GM21447 (cell line): ENCODE data around the gene IFNG.

ENCODE experiments used
- ATAC-seq: cut with Tn5 transposase; IDR thresholded peaks from one replicate; pipeline ENCODE4 v1.9.1; 2021; ENCODE audit not compliant: unreplicated experiment

The IFNG gene

DNA sequence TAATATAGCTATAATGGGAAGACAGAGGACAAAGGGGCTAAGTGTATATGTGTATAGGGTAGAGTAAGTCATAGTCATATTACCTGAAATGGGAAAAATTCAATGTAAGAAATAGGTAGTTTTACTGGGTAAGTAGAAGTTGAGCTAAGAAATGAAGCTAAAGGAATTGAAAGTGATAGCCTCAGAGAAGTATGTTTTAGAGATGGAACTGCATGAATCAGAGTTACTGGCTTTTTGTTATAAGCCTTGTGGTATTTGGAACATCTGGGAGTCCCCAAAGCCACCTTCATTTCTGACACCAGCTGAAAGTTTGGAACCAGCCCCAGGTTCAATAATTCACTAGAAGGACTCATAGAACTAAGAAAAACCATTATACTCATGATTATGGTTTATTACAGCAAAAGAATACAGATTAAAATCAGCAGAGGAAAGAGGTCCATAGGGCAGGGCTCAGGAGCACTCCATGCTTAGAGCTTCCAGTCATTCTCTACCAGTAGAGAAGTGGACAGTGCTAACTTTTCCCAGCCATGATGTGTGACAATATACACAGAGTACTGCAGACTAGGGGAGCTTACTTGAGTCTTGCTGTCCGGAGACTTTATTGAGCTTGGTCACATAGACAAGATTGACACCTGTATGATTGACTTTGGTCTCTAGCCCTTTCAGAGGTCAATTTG, 9.8 kb upstream of the IFNG start:
- no peak for ATAC-seq

DNA sequence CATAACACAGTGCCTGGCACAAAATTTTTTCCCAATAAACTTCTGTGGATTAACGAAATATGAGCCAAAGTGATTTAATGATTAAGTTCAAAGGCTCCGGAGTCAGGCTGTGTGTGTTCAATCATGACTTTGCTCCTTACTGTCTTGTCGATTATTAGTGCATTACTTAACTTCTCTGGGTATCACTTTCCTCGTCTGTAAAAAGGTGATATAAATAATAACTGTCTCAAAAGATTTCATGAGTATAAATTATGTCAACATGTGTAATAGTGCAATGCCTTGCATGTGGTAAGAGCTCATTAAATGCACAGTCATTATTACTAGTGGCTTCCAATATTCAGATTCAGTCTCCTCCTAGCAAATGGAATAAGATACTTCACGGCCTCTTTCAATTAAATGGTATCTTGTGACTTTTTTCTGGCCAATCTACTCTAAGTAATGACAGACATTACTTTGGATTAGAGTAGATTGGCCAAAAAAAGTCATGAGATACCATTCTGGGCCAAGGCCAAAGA, 6.8 kb upstream of the IFNG start:
- no peak for ATAC-seq

DNA sequence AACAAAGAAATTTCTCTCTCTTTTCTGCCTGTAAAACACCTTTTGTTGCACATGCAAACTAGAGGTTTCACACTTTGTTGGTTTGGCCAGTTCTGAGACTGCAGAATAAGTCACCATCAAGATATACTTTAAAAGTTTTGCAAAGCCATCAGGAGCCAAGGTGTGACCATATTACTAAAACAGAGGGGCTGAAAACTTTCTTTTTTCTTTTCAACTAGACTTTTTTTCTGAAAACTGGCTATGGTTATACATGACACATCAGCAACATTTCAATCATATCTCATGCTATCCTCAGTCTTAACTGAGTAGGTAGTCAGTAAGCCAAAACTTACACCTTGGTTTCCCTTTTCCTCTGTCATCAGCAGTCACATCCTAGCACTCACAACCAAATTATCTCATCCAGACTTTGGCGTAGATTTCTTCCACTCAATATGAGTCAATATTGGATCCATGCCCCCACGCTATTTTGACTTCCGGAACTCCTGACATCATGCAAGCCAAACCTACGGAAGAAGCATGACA, 4.1 kb upstream of the IFNG start:
- peak; percentile 78 for ATAC-seq

DNA sequence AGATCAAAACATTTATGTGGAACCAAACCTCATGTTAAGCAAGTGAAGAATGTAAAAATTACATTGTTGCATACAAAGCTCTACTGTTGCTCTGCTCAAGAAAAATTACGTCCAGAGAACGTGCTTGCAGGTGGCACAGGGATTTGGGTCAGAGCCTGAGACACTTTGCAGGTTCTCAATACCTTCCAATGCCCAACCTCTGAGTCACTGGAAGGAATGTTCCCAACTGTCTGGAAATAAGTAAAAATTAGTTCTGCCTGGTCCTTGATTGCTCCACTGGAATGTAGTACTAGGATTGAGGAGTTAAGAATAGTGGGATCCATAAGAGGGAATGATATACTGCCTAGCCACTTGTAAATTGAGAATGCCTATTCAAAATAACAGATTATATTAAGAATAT, 2.8 kb upstream of the IFNG start:
- no peak for ATAC-seq

DNA sequence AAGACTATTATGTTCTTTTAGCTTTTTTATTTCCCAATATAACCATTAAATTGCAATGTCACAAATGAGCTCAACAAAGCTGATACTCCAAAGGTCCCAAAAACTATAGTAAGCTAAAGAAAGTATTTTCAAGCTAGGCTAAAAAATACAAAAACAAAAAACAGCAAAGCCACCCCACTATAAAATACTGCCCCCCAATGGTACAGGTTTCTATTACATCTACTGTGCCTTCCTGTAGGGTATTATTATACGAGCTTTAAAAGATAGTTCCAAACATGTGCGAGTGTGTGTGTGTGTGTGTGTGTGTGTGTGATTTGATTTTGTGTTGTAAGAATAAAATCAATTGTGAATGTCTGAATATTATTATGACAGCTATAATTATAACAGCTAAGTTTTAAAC, 1.1 kb downstream of the IFNG start:
- no peak for ATAC-seq

DNA sequence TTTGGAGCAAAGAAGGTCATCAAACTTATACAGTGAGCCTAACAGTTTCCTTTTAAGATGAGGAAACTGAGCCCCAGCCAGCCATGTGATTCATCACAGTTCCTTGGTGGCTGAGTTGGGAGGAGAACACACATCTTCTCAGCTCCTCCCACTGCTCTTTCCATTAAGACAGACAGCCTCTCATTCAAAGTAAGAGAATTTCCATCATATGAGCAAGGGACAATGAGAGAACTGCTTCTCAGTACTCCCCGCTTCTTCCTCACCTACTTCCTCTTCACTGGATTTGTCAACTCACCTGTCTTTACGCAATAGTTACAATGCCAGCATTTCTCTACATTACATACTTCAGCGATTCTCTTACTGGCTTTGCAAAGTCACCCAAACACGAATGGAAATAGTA, 2.2 kb downstream of the IFNG start:
- no peak for ATAC-seq

DNA sequence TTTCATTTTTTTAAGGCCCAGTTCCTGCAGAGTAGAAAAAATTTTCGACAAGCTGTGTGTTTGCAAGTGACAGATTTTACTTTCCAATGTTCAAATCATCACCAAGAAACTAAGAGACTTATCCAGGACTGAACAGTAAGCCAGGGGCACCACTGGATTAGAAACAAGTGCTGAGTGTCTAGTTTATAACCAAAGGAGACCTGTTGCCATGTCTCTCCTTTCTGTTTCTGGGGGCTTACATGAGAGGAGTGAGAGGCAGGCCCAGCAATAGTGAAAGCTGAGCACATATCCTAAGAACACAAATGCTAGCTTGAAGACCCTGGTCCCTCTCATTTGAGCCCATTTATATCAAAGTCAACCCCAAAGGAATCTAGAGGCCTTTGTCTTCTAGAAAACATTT, 2.9 kb downstream of the IFNG start:
- ATAC-seq, result no peak

DNA sequence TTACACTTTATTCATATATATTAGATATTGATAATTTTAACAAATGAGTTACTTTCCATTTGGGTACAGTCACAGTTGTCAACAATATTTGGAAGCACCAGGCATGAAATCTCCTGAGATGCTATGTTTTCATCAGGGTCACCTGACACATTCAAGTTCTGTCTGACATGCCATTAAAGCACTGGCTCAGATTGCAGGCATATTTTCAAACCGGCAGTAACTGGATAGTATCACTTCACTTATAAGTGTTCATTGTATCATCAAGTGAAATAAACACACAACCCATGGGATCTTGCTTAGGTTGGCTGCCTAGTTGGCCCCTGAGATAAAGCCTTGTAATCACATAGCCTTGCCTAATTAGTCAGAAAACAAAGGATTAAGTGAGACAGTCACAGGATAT, 4.8 kb downstream of the IFNG start:
- no peak for ATAC-seq

DNA sequence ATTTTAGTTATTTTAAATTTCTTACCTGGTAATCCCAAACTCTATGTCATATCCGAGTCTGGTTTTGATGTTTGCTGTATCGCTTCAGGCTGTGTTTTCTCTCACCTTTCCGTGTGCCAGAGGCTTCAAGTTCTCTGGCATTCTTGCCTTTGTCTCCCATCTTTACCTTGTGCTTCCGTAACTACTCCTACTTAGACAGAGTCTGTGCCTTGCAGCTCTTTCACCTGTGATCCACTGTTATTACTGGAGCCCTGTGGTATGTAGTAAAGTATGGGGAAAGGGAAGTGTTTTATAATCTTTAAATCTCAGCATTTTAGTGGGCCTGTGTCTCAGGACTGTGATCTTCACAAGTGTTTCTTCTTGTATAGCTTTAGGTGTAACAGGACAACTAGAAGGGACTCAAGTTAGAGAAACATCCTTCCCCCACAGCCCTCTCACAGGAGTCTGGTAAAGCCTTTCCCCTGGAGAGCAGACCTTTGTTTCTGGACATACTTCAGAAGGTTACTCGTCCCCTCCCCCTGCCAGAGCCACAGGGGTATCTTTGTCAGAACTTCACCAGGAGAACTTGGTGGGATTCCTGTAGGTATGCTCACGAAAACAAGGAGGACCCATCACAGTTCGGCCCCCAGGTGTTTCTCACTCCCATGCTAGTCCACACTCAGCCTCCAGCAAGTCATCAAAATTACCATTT, 11.1 kb downstream of the IFNG start:
- no peak for ATAC-seq

DNA sequence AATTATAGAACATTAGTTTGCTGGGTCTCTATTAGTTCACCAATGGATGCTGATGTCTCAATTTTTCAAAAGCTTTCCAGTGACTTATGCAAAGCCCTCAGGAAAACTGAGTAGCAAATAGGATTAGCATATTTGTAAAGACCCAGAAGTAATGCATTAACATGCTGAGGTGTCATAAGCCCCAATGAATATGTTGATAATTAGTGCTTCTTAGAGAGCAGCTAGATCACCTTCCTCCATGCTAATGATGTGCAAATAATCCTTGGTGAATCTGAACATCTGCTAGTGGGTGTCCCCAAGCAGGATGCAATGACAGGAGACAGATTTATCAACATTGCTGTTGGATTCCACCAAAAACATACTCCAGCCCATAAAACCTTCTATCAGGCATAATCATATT, 19.0 kb downstream of the IFNG start:
- no peak for ATAC-seq

DNA sequence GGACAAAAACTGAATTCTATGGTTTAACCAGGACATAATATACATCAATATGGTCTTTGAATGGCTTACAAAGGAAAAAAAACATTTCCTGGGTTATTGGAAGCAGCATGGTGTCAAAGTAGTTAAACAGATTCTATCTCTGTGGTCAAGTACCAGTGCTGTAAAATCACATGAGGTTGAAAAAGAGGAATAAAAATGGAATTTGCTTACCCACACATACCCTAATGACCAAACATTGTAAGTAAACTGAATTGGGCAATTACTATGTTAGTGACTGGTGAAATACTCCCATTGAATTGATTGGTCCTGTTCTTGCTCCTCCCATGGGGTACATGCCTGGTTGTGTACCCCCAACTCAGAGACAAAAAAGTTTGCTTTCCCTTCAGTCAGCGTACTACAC, 19.6 kb downstream of the IFNG start:
- no peak for ATAC-seq

DNA sequence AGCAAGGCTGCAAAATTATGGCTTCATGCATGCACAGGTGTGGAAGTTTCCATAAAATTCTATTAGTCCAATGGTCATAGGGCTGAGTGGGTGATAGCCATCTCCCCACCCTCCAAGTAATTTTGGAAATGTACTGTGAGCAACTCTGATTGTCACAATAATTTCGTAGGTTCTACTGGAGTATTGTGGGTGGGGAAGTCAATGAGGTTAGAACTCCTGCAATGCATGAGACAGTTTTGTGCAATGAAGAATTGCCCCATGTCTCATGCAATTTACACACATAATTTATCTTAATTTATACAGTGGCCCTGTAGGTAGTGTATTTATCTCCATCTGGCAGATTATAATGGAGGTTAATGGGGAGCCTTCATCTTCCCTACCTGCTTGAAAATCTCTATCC, 20.5 kb downstream of the IFNG start:
- no peak for ATAC-seq

DNA sequence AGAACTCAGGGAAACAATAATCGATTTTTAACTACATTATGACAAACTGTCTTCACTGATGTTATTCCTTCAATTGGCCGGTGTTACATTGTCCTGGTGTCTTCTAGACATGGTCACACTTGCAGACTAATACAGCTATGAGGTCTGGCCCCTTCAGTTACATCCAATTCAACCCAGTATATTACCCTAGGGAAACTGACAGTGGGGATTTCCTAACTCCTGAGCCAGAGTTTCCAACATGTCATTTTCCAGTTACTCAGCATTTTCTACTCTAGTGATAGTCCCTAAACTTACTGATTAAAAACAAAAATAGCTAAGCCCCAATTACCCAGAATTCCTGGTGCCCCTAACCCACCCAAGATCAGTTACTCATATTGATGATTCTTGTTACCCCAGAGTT, 21.1 kb downstream of the IFNG start:
- no peak for ATAC-seq

DNA sequence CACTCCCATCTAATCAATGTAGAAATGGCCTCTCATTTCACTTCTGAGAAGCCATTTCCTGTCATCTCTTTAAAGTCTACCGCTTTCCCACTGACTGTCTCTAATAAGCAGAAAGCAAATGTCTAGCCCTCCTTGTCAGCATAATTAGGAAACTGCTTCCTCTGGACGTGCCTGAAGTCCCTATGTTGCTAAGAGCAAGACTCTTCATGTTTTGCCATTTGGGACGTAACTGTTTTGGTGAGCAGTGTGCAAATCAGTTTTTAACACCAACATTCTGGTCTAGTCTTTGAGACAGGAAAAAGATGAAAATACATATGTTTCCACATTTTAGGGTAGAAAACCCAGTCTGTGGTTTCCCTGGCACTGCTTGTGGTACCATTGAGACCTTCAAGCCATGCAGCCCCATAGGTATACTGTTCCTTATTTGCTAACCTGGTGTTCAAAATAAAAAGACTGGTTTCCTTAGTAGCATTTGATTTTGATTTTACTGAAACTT, 22.2 kb downstream of the IFNG start:
- ATAC-seq, result no peak

DNA sequence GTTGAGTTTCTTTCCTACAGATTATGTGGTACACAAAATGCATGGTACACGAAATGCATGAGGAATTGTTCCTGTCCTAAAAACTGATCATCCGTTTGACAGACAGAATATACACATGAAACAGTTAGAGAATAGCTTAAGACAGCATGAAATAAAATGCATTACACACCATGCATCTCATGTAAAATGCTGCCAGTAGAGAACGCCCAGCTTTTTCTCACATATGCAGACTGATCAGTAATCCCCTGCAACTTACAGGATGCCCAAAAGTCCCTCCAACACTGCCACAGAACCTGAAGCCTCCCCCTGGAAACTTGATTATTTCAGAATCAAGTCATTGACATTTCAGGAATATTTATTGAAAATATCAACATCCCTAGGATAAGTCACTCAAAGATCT, 24.0 kb downstream of the IFNG start:
- no peak for ATAC-seq

DNA sequence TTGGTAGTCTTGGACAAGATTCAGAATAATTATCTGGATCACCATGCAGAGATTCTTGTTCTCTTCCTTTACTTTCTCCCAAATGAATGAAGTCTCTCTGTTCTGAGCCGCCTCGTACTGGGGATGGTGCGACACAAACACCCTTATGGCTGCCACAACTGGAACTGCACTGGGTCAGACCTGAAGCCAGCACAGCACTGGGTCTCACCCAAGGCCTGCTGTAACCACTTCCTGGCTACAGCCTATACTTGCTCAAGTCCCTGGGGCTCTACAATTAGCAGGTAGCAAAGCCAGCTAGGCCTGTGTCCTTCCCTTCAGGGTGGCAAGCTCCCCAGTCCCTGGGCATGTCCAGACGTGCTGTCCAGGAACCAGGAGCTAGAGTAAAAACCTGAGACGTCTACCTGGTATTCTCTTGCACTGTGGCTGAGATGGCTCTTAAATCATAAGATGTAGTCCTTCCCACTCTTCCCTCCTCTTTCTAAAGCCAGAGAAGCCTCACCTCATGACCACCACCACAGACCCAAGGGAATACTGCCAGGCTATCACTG, 27.6 kb downstream of the IFNG start:
- no peak for ATAC-seq

DNA sequence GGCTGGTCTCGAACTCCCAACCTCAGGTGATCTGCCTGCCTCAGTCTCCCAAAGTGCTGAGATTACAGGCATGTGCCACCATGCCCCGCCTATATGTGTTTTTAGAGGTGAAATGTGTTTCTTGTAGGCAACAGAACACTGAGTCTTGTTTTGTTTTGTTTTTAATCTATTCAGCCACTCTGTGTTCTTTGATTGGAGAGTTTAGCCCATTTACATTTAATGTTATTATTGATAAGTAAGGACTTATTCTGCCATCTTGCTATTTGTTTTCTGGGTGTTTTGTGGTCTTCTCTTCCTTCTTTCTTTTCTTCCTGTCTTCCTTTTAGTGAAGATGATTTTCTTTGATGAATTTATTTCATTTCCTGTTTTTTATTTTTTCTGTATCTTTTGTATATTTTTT, 29.6 kb downstream of the IFNG start:
- no peak for ATAC-seq

DNA sequence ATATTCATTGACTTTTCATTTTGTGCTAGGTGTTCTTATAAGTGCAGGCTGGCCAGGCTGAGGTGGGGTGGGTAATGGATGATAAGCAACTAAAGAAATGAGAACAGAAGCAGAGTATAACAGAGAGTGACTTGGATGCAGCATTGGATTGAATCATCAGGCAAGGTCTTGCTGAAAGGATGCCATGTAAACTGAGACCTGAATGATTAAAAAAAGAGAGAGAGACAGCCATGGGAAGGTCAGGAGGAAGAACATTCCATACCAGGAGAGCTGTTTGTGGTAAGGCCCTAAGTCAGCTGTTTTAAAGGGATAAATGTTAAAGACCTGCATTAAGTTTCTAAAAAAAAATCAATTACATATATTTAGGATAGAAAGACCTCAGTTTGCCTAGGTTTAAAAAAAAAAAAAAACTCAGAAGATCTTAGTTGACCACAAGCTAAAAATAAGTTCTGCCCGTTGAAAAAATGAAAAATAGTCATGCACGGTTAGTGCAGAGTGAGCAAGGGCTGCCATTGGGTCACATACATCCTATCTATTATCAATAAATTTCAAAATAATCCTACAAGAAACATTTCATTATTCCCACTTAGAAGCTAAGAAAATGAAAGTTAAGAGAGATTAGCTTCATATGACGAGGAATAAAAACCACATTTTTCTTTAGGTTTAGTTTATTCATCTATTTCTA, 37.2 kb downstream of the IFNG start:
- ATAC-seq, result no peak

DNA sequence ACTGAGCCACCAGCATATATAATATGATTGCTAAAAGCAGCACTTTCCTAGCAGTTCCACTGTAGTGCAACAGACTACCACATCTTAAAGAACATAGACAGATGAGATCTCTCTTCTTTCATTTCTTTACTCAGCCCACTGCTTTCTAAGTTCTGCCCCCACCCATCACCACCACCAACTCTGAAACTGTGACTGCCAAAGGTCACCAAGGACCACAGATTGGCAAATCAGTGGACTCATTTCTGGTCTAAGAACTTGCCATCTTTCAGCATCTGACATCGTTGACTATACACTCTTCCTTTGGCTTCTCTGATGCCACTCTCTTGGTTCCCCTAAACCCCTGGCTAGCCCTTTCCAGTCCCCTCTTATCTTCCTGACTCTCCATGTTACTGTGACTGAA, 38.4 kb downstream of the IFNG start:
- no peak for ATAC-seq

DNA sequence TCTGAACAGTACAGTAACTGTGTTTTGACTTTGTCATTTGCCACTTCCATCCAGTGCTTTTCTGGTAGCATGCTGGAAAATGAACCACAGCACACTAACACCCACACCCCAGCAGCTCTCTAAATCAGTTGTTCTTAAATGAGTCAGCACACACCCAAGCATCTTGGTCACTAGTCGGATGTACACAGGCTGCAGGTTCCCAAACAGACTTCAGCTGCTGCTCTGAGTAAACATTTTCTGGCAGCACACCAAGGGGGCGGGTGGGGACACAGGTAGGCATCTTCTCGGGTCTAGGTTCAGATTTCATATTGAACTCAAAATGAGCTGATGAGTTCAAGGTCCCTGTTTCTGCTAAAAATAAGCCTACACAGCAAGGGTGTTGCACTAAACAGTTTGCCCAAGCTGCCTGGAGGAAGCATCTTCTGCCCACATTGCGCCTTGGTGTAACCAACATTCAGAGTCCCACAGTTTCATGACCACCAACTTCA, 39.8 kb downstream of the IFNG start:
- ATAC-seq, result peak; percentile 95

DNA sequence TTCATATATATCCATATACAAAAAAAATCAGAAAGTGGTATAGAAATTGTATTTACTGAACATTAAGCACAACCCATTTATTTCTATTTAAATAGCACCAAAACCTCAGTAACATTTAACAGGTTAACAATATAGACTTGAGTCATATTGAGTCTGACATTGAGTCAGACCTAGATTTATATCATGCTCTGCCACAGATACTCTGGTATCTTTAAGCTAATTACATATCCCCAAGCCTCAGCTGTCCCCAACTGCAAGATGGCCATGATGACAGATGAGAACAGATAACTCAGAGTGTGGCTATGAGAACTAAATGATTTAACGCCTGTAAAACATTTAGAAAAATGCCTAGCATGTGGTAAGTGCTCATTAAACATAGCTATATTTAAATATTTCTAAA, 40.3 kb downstream of the IFNG start:
- peak; percentile 39 for ATAC-seq
